G401 (cell line): ENCODE measurements around the gene MAN2A1. TPM values are rescaled to one million over a fixed set of nuclear protein-coding genes. Genes with fewer than 3 reads are reported as not detected.

Experiments
- DNase-seq: peaks from one replicate; pipeline ENCODE4 v3.0.0-alpha.2; 2015; ENCODE audit warnings: low spot score
- in situ Hi-C: cut with HindIII; loops from 2 replicates; pipeline ENCODE4 v1.10.0; 2016; ENCODE audit warnings: low sequenced_read_pairs, mixed read lengths
- total RNA-seq: library from RNA; depleted of rRNA; stranded (reverse); fragments of >200 nt; shearing (Covaris generic); gene quantifications from 2 replicates; pipeline ENCODE4 v1.2.3, GENCODE V29; 2014

The MAN2A1 gene
- total RNA-seq, 1 experiment from 2014 or later: 21.5 TPM

DNA sequence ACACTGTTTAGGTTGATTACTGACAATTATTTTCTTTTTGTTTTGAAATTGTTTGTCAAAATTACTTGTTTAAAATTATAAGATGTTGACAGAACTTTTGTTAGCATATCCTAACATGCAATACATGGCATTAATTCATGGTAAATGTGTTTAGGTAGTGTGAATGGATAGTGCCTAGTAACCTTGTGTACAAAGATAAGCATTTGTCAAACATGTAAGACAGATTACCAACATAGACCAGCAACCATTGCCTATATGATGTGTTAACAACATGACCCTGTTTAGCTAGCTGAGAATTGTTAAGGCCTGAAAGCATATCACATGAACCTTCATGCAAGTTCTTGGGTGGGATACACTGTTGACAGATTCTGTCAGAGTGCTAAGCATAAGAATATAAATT is 13.4 kb downstream of the MAN2A1 start:
- in situ Hi-C loops: no loop called here
- DNase-seq: no peak

DNA sequence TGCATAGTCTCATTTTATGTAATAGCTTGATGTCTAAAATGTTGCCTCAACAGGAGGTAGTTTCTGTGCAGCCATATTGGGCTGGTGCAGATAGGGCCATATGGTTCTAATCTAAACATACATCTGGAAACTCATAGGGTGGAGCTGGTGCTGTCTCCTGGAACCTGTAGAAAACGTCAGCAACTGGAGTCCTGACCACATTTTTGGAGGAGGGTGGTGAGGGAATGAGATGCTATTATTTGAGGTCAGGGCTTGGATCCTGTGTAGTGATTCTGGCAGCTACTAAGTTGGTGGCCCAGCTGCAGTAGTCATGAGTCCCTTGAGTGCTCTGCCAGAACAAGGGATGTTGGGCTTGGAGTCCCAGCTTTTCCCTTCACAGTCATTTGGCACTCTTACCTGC is 14.1 kb downstream of the MAN2A1 start:
- in situ Hi-C loops: no loop called here
- no peak for DNase-seq

DNA sequence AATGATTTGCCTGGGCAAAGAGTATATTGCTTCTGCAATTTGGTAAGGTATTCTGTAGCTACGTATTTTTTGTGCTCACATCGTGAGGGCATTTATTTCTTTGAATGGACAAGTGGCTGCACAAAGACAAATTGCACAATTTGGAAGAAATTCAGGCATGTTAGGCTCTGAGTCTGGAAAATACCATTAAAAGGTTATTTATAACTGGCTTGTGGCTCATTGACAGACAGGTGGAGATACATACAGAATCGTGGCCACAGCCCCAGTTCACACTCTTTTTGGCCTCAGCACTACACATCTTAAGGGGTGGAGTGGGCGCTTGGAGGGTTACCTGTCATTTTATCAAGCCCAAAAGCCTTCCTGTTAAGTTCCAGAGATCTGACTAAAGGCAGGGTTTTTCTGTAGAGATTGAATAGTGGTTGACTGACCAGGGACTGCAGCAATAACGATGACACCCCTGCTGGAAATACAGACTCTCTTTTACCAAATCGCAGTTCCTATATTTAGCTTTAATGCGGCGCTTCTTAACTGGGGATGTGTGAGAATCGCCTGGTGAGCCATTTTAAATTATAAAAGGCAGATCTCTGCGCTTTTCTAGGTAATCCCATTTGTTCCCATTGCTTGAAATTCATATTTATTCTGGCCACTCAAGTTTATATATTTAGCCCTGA is 14.7 kb downstream of the MAN2A1 start:
- in situ Hi-C loops: no loop called here
- DNase-seq: no peak

DNA sequence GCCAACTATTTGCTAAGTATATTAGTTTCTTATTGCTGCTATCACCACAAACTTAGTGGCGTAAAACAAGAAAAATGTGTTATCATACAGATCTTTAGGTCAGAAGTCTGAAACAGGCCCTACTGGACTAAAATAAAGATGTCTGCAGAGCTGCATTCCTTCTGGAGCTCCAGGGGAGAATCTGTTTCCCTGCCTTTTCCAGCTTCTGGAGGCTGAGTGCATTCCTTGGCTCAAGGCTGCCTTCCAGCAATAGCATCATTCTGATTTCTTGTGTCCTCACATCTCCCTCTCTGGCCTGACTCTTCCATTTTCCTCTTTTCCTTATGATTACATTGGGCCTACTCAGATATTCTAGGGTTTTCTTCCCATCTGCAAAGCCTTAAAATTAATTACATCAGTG is 15.9 kb downstream of the MAN2A1 start:
- in situ Hi-C loops: no loop called here

DNA sequence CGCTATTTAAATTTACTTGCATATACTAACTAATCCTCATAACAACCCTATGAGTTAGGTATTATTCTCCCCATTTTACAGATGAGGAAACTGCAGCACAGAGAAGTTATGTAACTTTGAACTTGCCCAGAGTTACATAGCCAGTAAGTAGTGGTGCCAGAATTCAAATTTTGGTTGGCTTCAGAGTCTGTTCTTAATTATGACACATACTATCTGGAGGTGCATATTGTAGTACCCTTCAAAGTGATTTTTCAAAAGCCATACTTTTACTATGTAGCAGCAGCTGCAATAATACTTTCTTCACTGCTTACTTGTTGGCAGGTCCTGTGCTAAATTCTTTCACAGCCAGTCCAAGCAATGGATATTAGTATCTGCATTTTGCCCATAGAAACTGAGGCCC is 16.4 kb downstream of the MAN2A1 start:
- in situ Hi-C loops: no loop called here
- DNase-seq: no peak

More for the DNA sequence above, 15.9 kb downstream of the MAN2A1 start:
- no peak for DNase-seq

DNA sequence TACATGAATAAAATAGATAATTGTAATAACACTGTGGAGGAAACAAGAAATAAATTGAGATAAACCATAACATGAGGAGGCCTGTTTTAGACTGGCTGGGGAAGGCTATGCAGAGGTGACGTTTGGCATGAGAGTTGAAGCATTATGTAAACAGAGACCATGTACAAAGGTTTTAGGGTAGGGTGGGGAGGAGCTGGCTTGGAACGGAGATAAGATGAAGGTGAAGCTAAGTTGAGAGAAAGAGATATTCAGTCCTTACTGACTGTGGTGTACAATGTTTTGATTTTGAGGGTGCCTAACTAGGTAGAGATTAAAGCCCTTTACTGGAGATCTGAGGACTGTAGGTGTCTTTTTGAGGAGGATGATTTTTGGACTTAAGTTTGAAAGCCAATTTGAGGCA is 17.8 kb downstream of the MAN2A1 start:
- DNase-seq: no peak
- in situ Hi-C loops: no loop called here

DNA sequence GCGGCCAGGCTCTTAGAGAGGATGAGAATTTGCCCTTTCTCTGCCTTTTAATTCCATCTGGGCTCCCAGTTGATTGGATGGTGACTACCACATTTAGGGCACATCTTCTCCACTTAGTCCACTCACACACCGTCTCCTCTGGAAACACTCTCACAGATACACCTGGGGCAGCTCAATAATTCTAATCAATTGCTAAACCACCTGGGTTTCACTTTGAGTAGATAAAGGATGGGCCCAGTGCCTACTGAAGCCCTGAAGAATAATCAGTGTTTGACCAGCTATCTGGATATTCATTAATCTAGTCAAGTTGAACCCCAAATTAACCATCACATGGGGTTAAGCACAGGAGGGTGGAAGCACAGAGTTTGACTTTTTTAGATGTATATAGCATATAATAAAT is 19.1 kb downstream of the MAN2A1 start:
- in situ Hi-C loops: no loop called here
- no peak for DNase-seq

DNA sequence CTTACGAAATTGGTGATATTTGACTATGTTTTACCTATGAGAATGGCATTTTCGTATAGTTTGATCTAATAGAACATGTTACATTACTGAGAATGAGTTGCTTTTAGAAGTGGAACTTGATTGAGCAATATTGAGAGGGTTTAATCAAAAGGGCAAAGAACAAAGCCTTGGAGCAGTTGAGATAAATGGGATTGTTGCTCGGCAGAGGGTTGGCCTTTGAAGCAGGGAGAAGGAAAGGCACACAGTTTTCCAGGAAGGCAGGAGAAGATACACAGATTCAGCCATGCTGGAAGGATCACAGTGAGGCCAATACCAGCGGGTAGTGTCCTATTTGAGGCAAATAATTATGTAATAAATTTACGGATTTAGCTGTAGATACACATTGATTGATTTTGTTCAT is 19.5 kb downstream of the MAN2A1 start:
- DNase-seq: no peak
- in situ Hi-C loops: no loop called here

DNA sequence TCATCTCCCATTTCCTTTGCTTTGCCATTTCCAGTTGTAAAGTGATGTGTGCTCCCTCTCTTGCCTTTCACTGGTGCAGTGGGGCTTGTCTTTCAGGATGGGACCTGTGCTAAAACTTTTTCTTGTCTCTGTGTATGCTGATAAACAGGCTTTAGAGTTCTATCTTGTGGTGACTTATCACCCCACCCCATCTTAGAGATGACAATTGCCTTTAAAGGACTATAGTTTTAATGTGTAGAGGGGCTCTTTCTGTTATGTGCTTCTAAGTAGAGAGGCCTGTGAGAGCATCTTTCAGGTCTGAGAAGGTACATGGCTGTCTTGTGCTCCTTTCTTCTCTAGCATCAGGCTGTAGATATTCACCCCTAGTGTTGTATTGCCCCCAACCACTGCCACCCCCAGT is 21.9 kb downstream of the MAN2A1 start:
- DNase-seq: no peak

DNA sequence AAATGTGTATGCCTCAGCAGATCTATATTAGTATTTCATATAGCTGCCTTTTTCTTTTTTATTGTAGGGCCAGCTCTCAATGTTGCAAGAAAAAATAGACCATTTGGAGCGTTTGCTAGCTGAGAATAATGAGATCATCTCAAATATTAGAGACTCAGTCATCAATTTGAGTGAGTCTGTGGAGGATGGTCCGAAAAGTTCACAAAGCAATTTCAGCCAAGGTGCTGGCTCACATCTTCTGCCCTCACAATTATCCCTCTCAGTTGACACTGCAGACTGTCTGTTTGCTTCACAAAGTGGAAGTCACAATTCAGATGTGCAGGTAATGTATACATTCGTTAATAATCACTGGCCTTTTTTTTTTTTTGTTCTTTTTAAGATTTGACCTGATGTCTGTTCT is 23.7 kb downstream of the MAN2A1 start:
- in situ Hi-C loops: no loop called here
- DNase-seq: no peak

More for the DNA sequence above, 21.9 kb downstream of the MAN2A1 start:
- in situ Hi-C loops: no loop called here

DNA sequence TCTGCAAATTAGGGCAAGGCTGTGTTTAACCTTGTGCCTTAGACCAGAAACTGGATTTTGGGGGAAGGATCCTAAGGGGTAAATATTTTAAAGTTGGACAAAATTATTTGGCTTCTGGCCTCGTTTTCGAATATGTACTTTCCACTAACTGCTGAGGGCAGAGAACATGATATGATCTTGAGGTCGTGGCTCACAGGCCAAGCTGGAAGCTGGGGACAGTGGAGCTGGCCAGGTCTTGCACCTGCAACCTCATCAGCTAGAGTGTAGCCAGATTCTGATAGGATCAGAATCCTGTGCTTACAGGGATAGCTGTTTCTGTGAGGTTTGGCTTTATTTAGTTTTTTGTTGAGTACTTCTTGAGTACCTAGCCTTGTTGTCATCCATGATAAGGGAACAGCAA is 24.9 kb downstream of the MAN2A1 start:
- in situ Hi-C loops: no loop called here
- DNase-seq: no peak

DNA sequence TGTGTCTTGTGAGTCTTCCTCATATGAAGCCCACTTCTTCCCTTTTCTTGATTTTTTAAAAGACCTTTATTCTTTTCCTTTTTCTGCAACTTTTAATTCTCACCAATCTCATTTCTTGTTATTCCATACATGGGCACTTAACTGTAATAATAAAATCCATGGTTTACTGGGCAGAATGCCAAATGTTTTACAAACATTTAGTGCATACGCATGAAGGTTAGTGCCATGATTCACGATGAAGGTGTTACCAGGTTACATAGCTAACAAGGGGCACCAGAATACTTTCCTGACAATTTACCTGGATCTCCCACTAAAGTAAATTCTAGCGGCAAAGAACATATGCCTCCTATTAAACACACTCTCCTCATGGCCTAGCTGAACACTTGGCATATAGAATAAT is 28.5 kb downstream of the MAN2A1 start:
- no peak for DNase-seq
- in situ Hi-C loops: no loop called here

DNA sequence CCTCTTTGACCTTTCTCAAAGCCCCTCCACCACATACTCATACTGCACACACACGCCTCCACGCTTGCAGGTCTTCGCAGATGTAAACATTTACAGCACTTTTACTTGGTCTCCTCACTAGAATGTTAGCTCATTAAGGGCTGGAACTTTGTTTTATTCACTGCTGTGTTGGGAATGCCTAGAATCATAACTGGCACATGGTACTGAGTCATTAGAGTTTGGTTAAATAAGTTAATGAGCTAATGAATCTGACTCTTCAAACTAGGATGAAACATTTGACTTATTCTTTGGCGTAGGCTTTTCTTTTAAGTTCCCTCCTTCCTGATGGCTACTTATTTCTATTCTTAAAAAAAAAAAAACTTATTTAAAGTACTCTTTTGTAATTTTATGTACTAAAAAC is 28.9 kb downstream of the MAN2A1 start:
- in situ Hi-C loops: no loop called here

DNA sequence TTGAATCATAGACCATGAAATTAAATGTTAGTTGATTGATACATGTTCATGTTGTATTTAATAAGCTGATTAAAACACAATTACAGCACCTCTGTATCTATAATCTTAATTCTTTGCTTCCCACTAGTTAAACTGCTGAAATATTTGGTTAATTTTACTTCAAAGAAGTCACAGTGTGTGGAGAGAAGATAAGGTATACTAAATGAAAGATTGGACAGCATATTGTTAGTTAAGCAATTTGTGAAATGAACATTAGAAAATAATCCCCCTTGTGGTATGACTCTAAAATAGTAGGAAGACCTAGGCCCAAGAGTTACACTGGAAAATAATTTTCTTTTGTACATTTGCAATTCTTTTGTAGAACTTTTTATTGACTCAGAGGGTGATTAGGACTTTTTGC is 30.3 kb downstream of the MAN2A1 start:
- no peak for DNase-seq
- in situ Hi-C loops: no loop called here

More for the DNA sequence above, 28.9 kb downstream of the MAN2A1 start:
- DNase-seq: no peak

DNA sequence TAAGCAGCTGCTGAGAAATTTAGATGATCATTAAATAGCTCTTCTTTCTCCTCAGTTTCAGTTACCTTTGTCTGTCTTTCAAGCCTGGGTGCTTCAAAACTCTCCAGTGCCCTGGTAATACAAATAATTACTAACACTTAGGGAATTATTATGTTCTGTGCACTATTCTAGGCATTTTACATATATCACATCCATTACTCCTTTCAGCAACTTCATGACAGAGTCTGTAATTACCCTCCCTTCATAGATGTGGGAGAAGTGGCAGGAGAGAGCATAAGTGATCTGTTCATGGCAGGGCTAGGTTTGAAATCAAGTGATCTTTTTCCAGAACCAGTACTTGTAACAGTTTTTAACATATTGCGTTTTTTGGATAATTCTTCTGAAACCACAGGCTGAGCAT is 32.0 kb downstream of the MAN2A1 start:
- in situ Hi-C loops: no loop called here
- no peak for DNase-seq

DNA sequence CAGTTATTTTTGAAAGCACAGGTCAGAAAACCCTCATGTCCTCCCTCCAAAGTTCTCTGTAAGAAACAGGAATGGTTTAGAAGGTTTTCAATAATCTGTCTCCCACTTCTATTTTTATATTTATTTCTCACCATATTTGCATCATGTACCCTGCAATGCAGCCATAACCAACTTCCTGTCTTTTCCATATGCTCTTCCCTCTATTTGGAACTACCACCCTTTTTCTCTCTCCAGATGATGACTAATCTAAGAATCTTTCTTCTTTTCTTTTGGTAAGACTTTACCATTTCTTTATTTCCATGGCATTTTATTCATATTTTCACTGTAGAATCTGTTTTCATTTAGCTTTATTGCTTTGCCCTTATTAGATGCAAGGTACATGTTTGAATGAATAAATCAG is 33.9 kb downstream of the MAN2A1 start:
- in situ Hi-C loops: no loop called here
- DNase-seq: no peak

DNA sequence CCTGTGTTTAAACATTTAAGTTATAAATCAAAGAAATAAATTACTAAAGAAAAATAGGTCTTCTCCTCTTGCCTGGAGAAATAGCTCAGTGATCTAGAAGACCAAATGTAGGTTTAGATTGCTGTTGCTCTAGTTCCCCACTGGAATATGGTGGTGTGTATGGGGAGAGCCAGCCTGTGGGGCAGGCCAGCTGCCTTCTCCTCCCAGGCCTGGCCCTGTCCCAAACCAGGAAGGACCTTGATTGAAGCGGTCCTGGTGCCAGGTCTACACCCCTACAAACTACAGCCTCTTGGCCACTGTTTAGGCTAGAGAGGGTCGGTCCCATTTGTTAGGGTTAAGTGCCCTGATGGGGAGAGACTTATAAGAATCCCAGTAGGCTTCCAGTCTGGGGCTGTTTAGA is 35.4 kb downstream of the MAN2A1 start:
- in situ Hi-C loops: no loop called here

DNA sequence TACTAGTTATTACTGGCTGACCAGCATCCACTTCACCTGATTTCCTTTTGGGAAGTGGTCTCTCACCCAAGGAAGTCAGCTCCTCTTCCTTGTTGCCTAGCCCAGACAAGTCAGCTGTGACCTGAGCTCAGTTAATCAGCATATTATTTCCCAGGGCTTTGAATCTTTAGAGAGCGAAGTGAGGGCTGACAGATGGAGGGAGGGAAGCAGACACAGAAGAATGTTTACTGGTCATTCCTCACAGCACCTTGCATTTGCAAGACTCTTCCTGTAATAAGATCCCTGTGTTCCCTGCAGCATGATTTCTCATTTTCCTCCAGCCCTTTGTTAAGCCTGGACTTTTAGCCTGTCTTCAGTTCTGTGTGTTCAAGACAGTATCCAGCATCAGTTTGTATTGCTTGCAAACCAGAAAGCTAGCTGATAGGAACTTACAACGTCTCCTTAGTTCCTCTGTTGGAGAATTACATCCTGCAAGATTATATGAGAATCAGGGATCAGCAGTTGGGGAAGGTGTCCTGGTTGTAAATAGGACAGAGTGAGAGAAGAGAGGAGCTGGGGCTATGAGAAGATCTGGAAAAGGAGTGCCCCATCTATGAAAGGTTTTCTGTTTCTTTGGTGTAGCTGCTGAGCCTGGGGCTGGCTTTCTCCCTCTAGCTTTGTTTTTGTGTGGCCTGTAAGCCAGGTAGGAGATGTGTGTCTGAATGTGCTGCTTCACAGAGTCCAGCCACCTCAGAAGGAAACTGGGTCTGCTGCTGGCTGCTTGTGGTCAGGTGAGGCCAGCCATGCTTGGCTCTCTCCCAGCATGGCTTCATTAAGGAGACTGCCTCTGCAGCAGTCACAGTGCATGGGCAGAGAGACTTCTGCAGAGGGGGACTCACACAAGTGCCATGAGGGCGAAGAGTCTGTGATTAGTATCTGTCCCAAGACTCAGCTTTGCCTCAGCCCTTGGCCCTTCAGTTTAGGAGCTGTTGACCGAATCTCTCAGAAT is 50.3 kb downstream of the MAN2A1 start:
- in situ Hi-C loops: no loop called here
- no peak for DNase-seq

More for the DNA sequence above, 35.4 kb downstream of the MAN2A1 start:
- no peak for DNase-seq

DNA sequence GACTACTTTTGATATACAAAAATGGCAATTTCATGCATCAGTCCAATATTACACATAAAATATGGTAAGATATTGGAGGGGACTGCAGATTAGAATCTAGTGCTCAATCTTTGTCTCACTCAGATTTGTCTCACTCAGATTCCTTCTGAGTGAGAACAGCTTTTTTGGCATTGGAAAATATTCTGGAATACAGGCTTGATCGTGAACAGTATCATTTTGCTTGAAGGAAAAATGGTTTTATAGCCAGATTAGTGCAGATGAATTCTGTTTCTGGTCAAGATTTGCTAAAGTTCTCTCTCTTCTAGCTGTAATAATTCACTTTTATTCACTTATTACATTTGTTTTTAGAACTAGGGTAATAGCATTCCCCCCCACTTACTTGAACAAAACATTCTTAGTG is 51.2 kb downstream of the MAN2A1 start:
- in situ Hi-C loops: no loop called here
- no peak for DNase-seq

DNA sequence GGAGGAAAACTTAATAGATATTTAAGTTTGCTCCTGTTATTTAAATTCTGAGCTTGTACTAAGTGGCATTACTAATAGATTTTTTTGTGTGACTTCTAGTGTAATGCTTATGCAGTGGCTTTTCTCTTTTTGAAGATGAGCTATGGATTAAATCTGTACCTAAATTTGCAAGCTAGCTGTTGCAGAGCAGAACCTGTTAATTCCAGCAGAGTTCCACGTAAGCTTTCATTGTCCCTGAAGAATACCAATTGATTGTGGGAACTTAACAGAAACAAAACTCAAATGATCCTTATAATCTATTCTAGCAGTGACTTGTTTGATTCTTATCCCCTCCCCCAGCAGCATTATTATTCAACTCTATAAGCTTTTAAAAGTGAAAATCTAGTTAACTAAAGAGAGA is 51.7 kb downstream of the MAN2A1 start:
- no peak for DNase-seq
- in situ Hi-C loops: no loop called here
